B cell (primary cell): ENCODE measurements around the gene TCF12. TPM values are rescaled to one million over a fixed set of nuclear protein-coding genes. Genes with fewer than 3 reads are reported as not detected.

ENCODE experiments used
- ATAC-seq: fragments of 200-7000 bp; cut with Tn5 transposase; one replicate; pipeline ENCODE4 v1.10.0; 2021; ENCODE audit warnings: low read depth, mild to moderate bottlenecking, moderate number of reproducible peaks, moderate library complexity
- CTCF ChIA-PET: fragments of 350-600 bp; sonication (Branson Sonifier 250); formaldehyde crosslinking; loops from one replicate; lab custom pipeline; 2021; ENCODE audit warnings: antibody characterized with exemption, inconsistent platforms; lab: Charles Lee
- POLR2A ChIA-PET: fragments of 350-600 bp; sonication (Branson Sonifier 250); formaldehyde crosslinking; loops from one replicate; lab custom pipeline; 2021; ENCODE audit warnings: antibody characterized with exemption; lab: Charles Lee
- DNase-seq: peaks from one replicate; pipeline ENCODE4 v3.0.0; 2013
- H2AFZ ChIP-seq: 2 replicates; pipeline ENCODE4 v1.6.1; 2012; ENCODE audit warnings: mild to moderate bottlenecking, low read depth, low read length; ENCODE audit not compliant: insufficient read depth, poor library complexity, severe bottlenecking
- H3K27ac ChIP-seq, 2 donors: 1 replicate in 1 of 2; 2 replicates in 1 of 2; pipeline ENCODE4 v1.5.1; 2012 to 2013; ENCODE audit warnings: low read length in 2 of 2, mild to moderate bottlenecking in 2 of 2, moderate library complexity in 1 of 2
- H3K27me3 ChIP-seq, 4 experiments: fragments of 200-600 bp in 1 of 4; sonication (generic) in 1 of 4; replicated peaks in 1 of 4; 1 replicate in 2 of 4; 2 replicates in 2 of 4; pipeline versions ENCODE4 v1.6.1 to v1.7.0; 2013 to 2016; ENCODE audit warnings: low read length in 3 of 4, mild to moderate bottlenecking in 2 of 4, mixed read lengths in 1 of 4, moderate library complexity in 1 of 4; ENCODE audit not compliant: insufficient read depth in 4 of 4, control insufficient read depth in 3 of 4; ENCODE audit errors: control extremely low read depth in 1 of 4
- H3K36me3 ChIP-seq, 2 experiments: replicated peaks in 1 of 2; 1 replicate in 1 of 2; 2 replicates in 1 of 2; pipeline versions ENCODE4 v1.6.1 to v1.7.1; 2013; ENCODE audit warnings: low read length in 1 of 2; ENCODE audit not compliant: insufficient read depth in 2 of 2, control insufficient read depth in 1 of 2; ENCODE audit errors: control extremely low read depth in 1 of 2, extremely low read depth in 1 of 2
- H3K4me1 ChIP-seq, 2 donors: fragments of 200-600 bp in 1 of 2; sonication (generic) in 1 of 2; 1 replicate in 1 of 2; 2 replicates in 1 of 2; pipeline versions ENCODE4 v1.5.1 to v1.6.1; 2013 to 2017; ENCODE audit warnings: low read length in 2 of 2; ENCODE audit not compliant: control insufficient read depth in 2 of 2, insufficient read depth in 2 of 2
- H3K4me2 ChIP-seq: replicated peaks from 2 replicates; pipeline ENCODE3; 2012; ENCODE audit warnings: mild to moderate bottlenecking, low read depth, low read length; ENCODE audit not compliant: poor library complexity, severe bottlenecking
- H3K4me3 ChIP-seq, 5 experiments: fragments of 200-600 bp in 1 of 5; sonication (generic) in 1 of 5; 1 replicate in 3 of 5; 2 replicates in 2 of 5; pipeline versions ENCODE4 v1.5.1 to v1.7.0; 2011 to 2016; ENCODE audit warnings: low read length in 4 of 5, mild to moderate bottlenecking in 4 of 5, low read depth in 2 of 5, control low read depth in 1 of 5, moderate library complexity in 1 of 5; ENCODE audit not compliant: insufficient read depth in 1 of 5; ENCODE audit errors: control extremely low read depth in 1 of 5, extremely low read depth in 1 of 5
- H3K79me2 ChIP-seq: fragments of 200-600 bp; sonication (generic); one replicate; pipeline ENCODE4 v1.6.0; 2016; ENCODE audit warnings: low read length; ENCODE audit not compliant: control insufficient read depth, insufficient read depth
- H3K9ac ChIP-seq: fragments of 200-600 bp; sonication (generic); 2 replicates; pipeline ENCODE4 v1.6.1; 2017; ENCODE audit warnings: mild to moderate bottlenecking, low read length, moderate library complexity
- H3K9me3 ChIP-seq, 3 donors: one replicate each; pipeline versions ENCODE4 v1.6.1 to v1.7.1; 2013; ENCODE audit warnings: low read length in 2 of 3; ENCODE audit not compliant: control insufficient read depth in 2 of 3, insufficient read depth in 1 of 3; ENCODE audit errors: control extremely low read depth in 1 of 3
- H4K20me1 ChIP-seq: 2 replicates; pipeline ENCODE4 v1.6.0; 2012; ENCODE audit warnings: mild to moderate bottlenecking, low read length; ENCODE audit not compliant: insufficient read depth, control insufficient read depth, poor library complexity, severe bottlenecking
- H3K27ac Mint-ChIP-seq: one replicate; pipeline ENCODE4 v1.8.0; 2021; ENCODE audit warnings: mixed read lengths
- H3K27me3 Mint-ChIP-seq: one replicate; pipeline ENCODE4 v1.8.0; 2021; ENCODE audit warnings: mixed read lengths
- H3K4me1 Mint-ChIP-seq: one replicate; pipeline ENCODE4 v1.8.0; 2021; ENCODE audit warnings: mixed read lengths
- H3K4me3 Mint-ChIP-seq: one replicate; pipeline ENCODE4 v1.8.0; 2021; ENCODE audit warnings: mixed read lengths
- H3K9me3 Mint-ChIP-seq: one replicate; pipeline ENCODE4 v1.8.0; 2022; ENCODE audit warnings: mixed read lengths; ENCODE audit not compliant: insufficient read depth
- CTCF ChIP-seq: fragments of 200-600 bp; IDR thresholded peaks from one replicate; pipeline ENCODE4 v1.8.0; 2022; ENCODE audit warnings: antibody characterized with exemption, mild to moderate bottlenecking
- EZH2 ChIP-seq: IDR thresholded peaks from 2 replicates; pipeline ENCODE4 v1.6.1; 2012; ENCODE audit warnings: borderline replicate concordance, low read depth, mild to moderate bottlenecking, moderate library complexity, low read length; ENCODE audit not compliant: insufficient read depth, poor library complexity, severe bottlenecking
- WGBS: methylation state at CpG from one replicate; pipeline ENCODE4 v1.1.5; 2013; ENCODE audit warnings: missing lambda C conversion rate; ENCODE audit not compliant: insufficient coverage; 5-methylcytosine and 5-hydroxymethylcytosine counted together
- intact Hi-C: fragments of 100-400 bp; cut with micrococcal nuclease; formaldehyde crosslinking; loops from one replicate; pipeline ENCODE4 v1.10.0; 2022
- polyA plus RNA-seq: library from polyadenylated mRNA; depleted of rRNA; stranded (reverse); fragments of >200 nt; gene quantifications from 2 replicates; pipeline ENCODE4 v1.2.3, GENCODE V29; 2012
- total RNA-seq, 2 donors: library from RNA; stranded (reverse); fragments of 120-200 nt in 1 of 2; gene quantifications; 1 replicate in 1 of 2; 2 replicates in 1 of 2; pipeline versions ENCODE4 v1.2.3 to v1.2.4, GENCODE V29; 2013 to 2022

The TCF12 gene
- total and polyA plus RNA-seq, 2 donors (not counting 1 experiment from before 2014, with no cell fraction given), result 27.1 to 131 TPM

GRCh38 chr15:57287123-57287521 is 368.7 kb downstream of the TCF12 start:
- Histone ChIP-seq H3K27me3 (no peaks in the 10 kb centered on the region), H3K36me3 (peaks cover 0 to 9% of the 10 kb centered on the region in 2 experiments), H3K27ac (peak overlapping the region; percentile 95), H3K79me2 (peaks cover 37% of the 10 kb centered on the region), H3K9me3 (no peaks in the 10 kb centered on the region), H3K4me2 (peak overlapping the region; percentile 65), H3K4me3 (peak overlapping the region in 1 of 5 experiments; percentile 15), H4K20me1 (no peaks in the 10 kb centered on the region), H3K4me1 (peaks cover 84 to 85% of the 10 kb centered on the region in 2 donors), H3K9ac (peak overlapping the region; percentile 48), H2AFZ (peak overlapping the region; percentile 39)
- no peak for TF ChIP-seq CTCF
- no CpG with 5 or more reads among the region's 2 CpGs for WGBS
- ATAC-seq (no peak), DNase-seq (peak; percentile 38)
- CTCF ChIA-PET, result interaction anchor here (0.5 to 6.4 kb wide), 11 partner anchors 9 to 1042 kb away, joined by 3 to 45 read pairs (median 5); no protein-coding TSS in a partner anchor
- peak overlapping the region; percentile 51 for H3K4me3 Mint-ChIP-seq
- POLR2A ChIA-PET, result interaction anchor here (0.9 to 8.3 kb wide), 2 partner anchors 12 to 19 kb away, joined by 4 to 109 read pairs; no protein-coding TSS in a partner anchor
- H3K27me3 Mint-ChIP-seq, result no peaks in the 10 kb centered on the region
- H3K27ac Mint-ChIP-seq, result peak overlapping the region; percentile 98
- no peaks in the 10 kb centered on the region for H3K9me3 Mint-ChIP-seq
- peaks cover 83% of the 10 kb centered on the region for H3K4me1 Mint-ChIP-seq
- intact Hi-C loops, result loop anchor here (1.0 to 10.0 kb wide), 2 partner anchors 12 to 922 kb away; partner anchors contain the start of gene TEX9

GRCh38 chr15:57288926-57289580 is 370.6 kb downstream of the TCF12 start:
- ATAC-seq (no peak), DNase-seq (no peak)
- no peak for TF ChIP-seq CTCF
- no peak for TF ChIP-seq EZH2
- H3K9ac ChIP-seq, result no peak overlapping the region
- Mint-ChIP-seq H3K4me1 (peaks cover 68% of the 10 kb centered on the region), H3K9me3 (no peaks in the 10 kb centered on the region), H3K27ac (peak overlapping the region; percentile 93), H3K27me3 (no peaks in the 10 kb centered on the region), H3K4me3 (peak overlapping the region; percentile 36)
- no peaks in the 10 kb centered on the region for H3K9me3 ChIP-seq
- CTCF ChIA-PET, result interaction anchor here (1.3 to 6.4 kb wide), 3 partner anchors 11 to 151 kb away, joined by 3 to 45 read pairs (median 5); no protein-coding TSS in a partner anchor
- peaks cover 39% of the 10 kb centered on the region for H3K79me2 ChIP-seq
- peaks cover 65 to 67% of the 10 kb centered on the region in 2 donors for H3K4me1 ChIP-seq
- no peaks in the 10 kb centered on the region for H4K20me1 ChIP-seq
- peak overlapping the region; percentile 95 for H3K27ac ChIP-seq
- intact Hi-C loops, result loop anchor here (10.0 kb wide), 1 partner anchor 924 kb away; the partner anchor contains the start of gene TEX9
- H3K27me3 ChIP-seq, result no peaks in the 10 kb centered on the region
- peak overlapping the region; percentile 65 for H3K4me2 ChIP-seq
- peaks cover 0 to 9% of the 10 kb centered on the region in 2 experiments for H3K36me3 ChIP-seq
- no peak overlapping the region for H3K4me3 ChIP-seq
- POLR2A ChIA-PET, result interaction anchor here (0.8 to 1.1 kb wide), 3 partner anchors 10 to 14 kb away, joined by 3 to 5 read pairs (median 3); no protein-coding TSS in a partner anchor
- 42% methylated on average over 2 of the region's 5 CpGs for WGBS
- no peak overlapping the region for H2AFZ ChIP-seq
